GM21367 (cell line): ENCODE data around the gene AFMID.

ENCODE experiments used
- ATAC-seq: cut with Tn5 transposase; IDR thresholded peaks from one replicate; pipeline ENCODE4 v1.9.1; 2021; ENCODE audit not compliant: unreplicated experiment

Gene AFMID

GRCh38 chr17:78236362-78237127 is 49.4 kb downstream of the AFMID start:
- no peak for ATAC-seq

GRCh38 chr17:78237401-78238012 is 50.3 kb downstream of the AFMID start:
- ATAC-seq, result no peak

DNA sequence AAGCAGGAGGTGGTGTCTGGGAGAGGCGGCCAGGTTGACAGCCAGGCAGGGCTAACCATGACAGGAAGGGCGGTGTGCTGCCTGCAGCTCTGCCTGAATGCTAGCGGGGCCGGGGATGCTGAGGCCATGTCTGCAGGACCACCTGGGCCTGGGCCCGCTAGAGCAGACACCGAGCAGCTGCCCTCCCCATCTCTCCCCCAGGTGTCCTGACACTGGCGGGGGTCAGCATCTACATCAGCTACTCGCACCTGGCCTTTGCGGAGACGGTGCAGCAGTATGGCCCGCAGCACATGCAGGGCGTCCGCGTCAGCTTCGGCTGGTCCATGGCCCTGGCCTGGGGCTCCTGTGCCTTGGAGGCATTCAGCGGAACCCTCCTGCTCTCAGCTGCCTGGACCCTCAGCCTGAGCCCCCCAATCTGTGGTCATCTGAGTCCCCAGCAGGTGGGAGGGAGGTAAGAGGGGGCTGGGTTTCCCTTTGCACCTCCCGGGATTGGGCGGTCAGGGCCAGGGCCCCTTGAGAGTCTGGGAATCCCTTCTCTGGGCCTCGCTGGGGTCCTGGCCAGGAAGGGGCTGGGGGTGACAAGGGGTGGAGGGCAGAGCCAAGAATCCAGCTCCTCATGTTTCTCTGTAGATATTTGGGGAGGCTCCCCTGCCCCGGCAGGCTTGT is 51.8 kb downstream of the AFMID start:
- no peak for ATAC-seq

DNA sequence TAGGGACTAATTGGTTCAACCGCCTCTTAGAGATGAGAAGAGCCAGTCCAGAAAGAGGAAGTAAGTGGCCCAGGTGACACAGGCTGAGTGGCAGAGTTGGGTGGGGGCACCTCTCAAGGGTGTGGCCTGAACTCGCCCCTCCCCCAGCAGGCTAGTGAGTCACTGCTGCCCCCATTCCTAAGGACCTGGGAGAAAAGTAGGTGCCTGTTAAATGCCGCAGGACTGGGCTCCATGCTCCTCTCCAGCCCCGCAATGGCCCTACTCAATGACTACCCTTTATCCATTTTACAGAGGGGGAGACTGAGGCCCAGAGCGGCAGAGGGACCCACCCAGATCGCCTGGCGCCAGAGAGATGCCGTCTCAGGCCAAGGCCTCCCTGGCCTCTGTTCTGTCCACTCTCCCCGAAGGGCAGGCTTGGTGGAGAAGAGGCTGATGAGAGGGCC is 52.3 kb downstream of the AFMID start:
- ATAC-seq, result no peak

DNA sequence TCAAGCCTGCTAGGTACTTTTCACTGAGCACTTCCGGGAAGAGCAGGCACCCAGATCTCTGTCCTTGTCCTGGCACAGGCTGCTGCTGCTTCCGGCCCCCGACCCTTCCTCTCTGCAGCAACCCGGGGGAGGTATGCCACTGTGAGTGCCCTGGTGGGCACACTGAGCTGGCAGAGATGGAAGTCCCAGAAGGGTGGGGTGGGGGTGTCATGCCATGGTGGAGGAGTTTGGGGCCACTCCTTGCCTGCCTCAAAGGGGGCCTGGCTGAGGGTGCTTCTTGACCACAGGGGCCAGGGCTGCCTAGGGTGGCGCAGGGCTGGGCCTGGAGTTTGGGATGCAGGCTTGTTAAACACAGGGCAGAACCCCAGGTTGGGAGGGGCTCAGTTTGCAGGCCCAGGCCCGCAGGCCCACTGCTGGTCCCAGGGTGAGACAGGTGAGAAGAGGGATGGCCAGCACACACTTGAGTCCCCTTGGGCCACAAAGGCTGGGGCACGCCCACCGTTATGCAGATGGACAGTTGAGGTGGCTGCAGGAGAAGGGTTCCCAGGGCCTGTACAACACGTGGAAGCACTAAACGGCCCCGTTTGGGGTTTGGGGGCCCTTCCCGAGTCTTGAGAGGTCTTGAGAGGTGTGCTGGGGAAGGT is 53.0 kb downstream of the AFMID start:
- ATAC-seq, result no peak

- ATAC-seq, result no peak
These were observed 53.7 kb downstream of the AFMID start for GRCh38 chr17:78240839-78241238.

DNA sequence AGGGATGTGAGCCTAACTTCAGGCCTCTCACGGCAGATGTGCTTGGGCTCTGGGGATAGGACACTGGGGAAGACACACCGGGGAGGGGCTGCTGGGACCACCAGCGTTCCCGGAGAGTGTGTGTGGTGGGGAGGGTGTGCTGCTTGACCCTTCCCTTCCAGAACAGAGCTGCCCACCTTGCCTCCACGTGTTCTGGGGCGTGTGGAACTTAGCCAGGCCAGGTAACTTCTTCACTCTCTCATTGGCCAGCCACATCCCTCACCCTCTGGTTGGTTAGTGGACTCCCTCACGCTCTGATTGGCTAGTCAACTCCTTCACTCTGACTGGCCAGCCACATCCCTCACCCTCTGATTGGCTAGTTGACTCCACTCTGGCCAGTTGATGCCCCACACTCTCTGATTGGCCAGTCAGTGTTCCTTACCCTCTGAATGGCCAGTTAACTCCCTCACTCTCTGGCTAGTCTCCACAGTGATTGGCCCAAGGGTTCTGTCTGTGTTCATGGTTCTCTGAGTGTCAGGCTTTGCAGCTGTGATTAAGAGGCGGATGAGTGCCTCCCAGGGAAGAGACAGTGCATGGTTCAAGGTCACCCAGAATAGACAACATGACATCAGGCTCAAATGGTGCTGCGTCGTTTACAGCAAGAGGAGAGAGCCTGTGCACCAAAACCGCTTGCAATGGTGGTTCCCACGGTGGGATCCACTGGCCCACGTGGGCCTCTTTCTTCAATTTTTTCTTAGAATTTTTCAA is 54.3 kb downstream of the AFMID start:
- no peak for ATAC-seq

GRCh38 chr17:78242024-78242742 is 55.0 kb downstream of the AFMID start:
- ATAC-seq, result no peak

GRCh38 chr17:78247304-78247703 is 60.1 kb downstream of the AFMID start:
- ATAC-seq, result no peak

- ATAC-seq, result no peak
These were observed 61.1 kb downstream of the AFMID start for GRCh38 chr17:78248051-78248914.

DNA sequence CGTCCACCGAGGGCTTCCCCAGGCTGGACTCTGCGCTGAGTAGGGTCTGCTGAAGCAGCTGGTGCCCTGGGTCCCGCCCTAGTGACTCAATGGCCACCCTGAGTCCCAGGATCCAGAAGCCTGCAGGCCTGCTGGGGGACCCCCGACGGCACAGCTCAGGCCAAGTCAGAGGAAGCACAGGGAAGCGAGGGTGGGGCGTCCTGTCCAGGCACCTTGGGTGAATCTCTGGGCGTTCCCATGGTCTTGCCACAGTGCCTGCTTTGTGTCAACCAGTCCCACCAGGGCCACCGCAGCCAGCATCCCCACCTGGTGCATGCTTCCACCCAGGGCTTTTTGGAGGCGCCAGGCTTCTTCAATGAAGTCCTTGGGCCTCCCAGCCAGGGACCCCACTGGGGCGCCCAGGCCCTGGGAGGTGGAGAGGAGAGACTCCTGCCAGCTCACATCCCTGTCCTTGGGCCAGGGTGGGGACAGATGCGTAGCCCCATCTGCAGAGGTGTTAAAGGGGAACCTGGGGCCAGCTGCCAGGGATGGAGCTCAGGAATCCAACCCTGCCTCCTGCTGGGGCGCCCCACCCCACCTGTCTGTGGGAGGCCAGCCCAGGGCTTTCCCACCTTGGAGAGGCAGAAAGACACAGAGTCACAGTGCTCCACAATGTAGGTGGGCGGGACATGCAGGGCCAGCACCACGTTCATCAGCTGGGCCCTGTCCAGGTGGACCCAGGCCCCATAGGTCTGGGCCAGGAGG is 62.1 kb downstream of the AFMID start:
- no peak for ATAC-seq

GRCh38 chr17:78249818-78250806 is 63.0 kb downstream of the AFMID start:
- no peak for ATAC-seq

GRCh38 chr17:78250891-78251772 is 64.0 kb downstream of the AFMID start:
- ATAC-seq, result peak; percentile 45

GRCh38 chr17:78251773-78252103 is 64.6 kb downstream of the AFMID start:
- ATAC-seq, result no peak

DNA sequence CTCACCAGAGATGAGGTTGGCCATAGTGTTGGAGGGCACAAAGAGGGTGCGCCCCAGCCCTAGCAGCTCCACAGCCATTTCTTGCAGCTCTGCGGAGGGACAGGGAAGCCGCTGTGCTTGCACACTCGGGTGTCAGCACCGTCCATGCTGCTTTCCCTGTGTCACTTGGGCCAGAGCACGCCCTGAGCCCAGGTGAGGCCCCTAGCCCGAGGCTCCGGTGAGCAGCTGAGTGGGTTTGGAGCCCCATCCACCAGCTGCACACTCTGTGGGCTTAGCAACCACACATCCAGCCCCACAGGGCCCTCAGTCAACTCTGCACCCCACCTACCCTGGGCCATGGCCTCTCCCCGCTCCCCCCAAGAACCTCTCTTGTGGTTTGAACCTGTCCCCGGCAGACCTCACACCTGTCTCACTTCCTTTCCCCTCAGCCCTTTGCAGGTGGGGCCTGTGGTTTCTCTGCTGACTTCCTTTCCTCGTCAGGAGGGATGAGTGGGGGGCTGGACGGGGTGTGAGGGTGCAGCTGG is 65.0 kb downstream of the AFMID start:
- ATAC-seq, result no peak
